HepG2 (cell line): ENCODE measurements around the gene ZSWIM7.

Experiments
- BHLHE40 ChIP-seq: IDR thresholded peaks from 2 replicates; pipeline ENCODE4 v1.6.1; 2011; ENCODE audit warnings: low read length, improper control_type of control experiment
- NCOA5 ChIP-seq: sonication (generic); formaldehyde crosslinking; IDR thresholded peaks from 2 replicates; pipeline ENCODE4 v1.4.0; 2020; ENCODE audit warnings: missing genetic modification reagents
- TF ChIP-seq, protein P1 (sequence below): sonication (generic); formaldehyde crosslinking; IDR thresholded peaks from 2 replicates; pipeline ENCODE4 v1.5.0; 2020; ENCODE audit warnings: mild to moderate bottlenecking, missing genetic modification reagents, moderate library complexity

DNA sequence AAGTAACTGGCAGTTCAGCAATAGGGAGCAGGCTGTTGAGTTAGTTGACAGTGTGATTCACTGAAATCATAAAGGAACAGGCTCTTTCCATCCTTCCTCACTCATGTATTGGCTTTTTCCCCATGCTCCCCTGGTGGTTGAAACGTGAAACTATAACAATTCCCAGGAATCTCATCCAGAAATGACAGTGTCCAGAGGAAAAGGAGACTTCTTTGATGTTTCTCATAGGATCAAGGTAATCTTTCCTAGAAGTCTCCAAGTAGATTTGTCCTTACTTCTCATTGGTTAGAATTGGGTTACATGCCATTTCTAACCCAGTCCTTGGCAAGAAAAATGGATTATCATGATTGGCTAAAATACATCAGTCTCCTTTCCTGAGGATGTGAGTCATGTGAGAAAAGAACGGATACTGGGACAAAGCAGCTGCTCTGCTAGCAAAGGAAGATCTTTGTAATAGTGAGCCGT is 14.5 kb upstream of the ZSWIM7 start:
- TF ChIP-seq, protein P1, sequence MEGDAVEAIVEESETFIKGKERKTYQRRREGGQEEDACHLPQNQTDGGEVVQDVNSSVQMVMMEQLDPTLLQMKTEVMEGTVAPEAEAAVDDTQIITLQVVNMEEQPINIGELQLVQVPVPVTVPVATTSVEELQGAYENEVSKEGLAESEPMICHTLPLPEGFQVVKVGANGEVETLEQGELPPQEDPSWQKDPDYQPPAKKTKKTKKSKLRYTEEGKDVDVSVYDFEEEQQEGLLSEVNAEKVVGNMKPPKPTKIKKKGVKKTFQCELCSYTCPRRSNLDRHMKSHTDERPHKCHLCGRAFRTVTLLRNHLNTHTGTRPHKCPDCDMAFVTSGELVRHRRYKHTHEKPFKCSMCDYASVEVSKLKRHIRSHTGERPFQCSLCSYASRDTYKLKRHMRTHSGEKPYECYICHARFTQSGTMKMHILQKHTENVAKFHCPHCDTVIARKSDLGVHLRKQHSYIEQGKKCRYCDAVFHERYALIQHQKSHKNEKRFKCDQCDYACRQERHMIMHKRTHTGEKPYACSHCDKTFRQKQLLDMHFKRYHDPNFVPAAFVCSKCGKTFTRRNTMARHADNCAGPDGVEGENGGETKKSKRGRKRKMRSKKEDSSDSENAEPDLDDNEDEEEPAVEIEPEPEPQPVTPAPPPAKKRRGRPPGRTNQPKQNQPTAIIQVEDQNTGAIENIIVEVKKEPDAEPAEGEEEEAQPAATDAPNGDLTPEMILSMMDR = peak; percentile 28
- TF ChIP-seq BHLHE40 (no peak), NCOA5 (CRISPR knock-in tag) (no peak)
